Measurements from ENCODE around the gene ZNRF2.
"Not testable (repeated sequence)": the region's sequence is repeated elsewhere in the genome, so short reads cannot be mapped to it uniquely, and the experiment has no call there.

DNA sequence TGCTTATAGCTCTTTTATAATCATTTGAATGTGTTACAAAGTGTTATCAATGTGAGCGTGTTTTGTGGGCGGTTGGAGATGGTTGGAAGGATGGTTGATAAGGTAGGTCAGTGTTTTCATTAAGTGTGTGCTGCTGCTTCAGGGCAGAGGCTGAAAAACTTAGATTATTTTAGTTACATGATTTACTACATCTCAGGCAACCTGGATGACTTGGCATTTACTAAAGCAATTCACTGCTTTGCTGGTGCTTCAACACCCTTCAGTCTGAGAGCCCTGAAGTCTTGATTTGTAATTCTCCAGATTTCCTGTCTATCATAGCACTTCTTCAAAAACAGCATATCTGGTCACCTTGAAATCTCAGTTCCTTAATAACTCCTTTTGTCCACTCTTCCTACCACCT lies 11.9 kb downstream of the ZNRF2 start:
- TF ChIP-seq, protein P1, sequence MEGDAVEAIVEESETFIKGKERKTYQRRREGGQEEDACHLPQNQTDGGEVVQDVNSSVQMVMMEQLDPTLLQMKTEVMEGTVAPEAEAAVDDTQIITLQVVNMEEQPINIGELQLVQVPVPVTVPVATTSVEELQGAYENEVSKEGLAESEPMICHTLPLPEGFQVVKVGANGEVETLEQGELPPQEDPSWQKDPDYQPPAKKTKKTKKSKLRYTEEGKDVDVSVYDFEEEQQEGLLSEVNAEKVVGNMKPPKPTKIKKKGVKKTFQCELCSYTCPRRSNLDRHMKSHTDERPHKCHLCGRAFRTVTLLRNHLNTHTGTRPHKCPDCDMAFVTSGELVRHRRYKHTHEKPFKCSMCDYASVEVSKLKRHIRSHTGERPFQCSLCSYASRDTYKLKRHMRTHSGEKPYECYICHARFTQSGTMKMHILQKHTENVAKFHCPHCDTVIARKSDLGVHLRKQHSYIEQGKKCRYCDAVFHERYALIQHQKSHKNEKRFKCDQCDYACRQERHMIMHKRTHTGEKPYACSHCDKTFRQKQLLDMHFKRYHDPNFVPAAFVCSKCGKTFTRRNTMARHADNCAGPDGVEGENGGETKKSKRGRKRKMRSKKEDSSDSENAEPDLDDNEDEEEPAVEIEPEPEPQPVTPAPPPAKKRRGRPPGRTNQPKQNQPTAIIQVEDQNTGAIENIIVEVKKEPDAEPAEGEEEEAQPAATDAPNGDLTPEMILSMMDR (IDR thresholded peaks at IDR 0.05), result not testable (repeated sequence)
- TF ChIP-seq, protein P2, sequence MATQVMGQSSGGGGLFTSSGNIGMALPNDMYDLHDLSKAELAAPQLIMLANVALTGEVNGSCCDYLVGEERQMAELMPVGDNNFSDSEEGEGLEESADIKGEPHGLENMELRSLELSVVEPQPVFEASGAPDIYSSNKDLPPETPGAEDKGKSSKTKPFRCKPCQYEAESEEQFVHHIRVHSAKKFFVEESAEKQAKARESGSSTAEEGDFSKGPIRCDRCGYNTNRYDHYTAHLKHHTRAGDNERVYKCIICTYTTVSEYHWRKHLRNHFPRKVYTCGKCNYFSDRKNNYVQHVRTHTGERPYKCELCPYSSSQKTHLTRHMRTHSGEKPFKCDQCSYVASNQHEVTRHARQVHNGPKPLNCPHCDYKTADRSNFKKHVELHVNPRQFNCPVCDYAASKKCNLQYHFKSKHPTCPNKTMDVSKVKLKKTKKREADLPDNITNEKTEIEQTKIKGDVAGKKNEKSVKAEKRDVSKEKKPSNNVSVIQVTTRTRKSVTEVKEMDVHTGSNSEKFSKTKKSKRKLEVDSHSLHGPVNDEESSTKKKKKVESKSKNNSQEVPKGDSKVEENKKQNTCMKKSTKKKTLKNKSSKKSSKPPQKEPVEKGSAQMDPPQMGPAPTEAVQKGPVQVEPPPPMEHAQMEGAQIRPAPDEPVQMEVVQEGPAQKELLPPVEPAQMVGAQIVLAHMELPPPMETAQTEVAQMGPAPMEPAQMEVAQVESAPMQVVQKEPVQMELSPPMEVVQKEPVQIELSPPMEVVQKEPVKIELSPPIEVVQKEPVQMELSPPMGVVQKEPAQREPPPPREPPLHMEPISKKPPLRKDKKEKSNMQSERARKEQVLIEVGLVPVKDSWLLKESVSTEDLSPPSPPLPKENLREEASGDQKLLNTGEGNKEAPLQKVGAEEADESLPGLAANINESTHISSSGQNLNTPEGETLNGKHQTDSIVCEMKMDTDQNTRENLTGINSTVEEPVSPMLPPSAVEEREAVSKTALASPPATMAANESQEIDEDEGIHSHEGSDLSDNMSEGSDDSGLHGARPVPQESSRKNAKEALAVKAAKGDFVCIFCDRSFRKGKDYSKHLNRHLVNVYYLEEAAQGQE (IDR thresholded peaks at IDR 0.05; ENCODE audit: insufficient read depth in 1 of 2, low read depth in 2 of 2, low read length in 1 of 2), result not testable (repeated sequence)
- not testable (repeated sequence) for TF ChIP-seq POLR2AphosphoS5 (IDR thresholded peaks at IDR 0.05; ENCODE audit: low read depth, low read length); SIN3A (IDR thresholded peaks at IDR 0.05; ENCODE audit: borderline replicate concordance, insufficient read depth, low read depth, low read length); TCF7L2 (IDR thresholded peaks at IDR 0.05; ENCODE audit: low read depth, low read length)

Data from Panc1 (cell line).